ENCODE measurements around the gene HEXB. TPM values are rescaled to one million over a fixed set of nuclear protein-coding genes. Genes with fewer than 3 reads are reported as not detected.
A peak's percentile ranks its signal among the peaks of the same experiment; 100 is the strongest.

The HEXB gene
- total RNA-seq, 2 donors from 2014 or later, result 52.2 to 65.8 TPM

GRCh38 chr5:74643111-74643562, 41.9 kb upstream of the HEXB start:
- no peaks in the 10 kb centered on the region for H3K9me3 ChIP-seq
- no peak for DNase-seq (ENCODE audit: low spot score)
- H3K27ac ChIP-seq, result no peak overlapping the region

GRCh38 chr5:74647096-74647495, 37.9 kb upstream of the HEXB start:
- Histone ChIP-seq H3K4me3 (no peak overlapping the region), H3K27ac (no peak overlapping the region), H3K9me3 (no peaks in the 10 kb centered on the region), H3K4me1 (peaks cover 0 to 16% of the 10 kb centered on the region in 2 donors), H3K36me3 (no peaks in the 10 kb centered on the region), H3K27me3 (no peaks in the 10 kb centered on the region)
- no peak for DNase-seq (ENCODE audit: low spot score)
- no peak for TF ChIP-seq CTCF (IDR thresholded peaks at IDR 0.05)

More at GRCh38 chr5:74643111-74643562, 41.9 kb upstream of the HEXB start:
- TF ChIP-seq CTCF (IDR thresholded peaks at IDR 0.05), result no peak
- peaks cover 0 to 26% of the 10 kb centered on the region in 2 donors for H3K4me1 ChIP-seq
- H3K36me3 ChIP-seq, result no peaks in the 10 kb centered on the region
- no peak overlapping the region for H3K4me3 ChIP-seq
- no peaks in the 10 kb centered on the region for H3K27me3 ChIP-seq

GRCh38 chr5:74648835-74649293, 36.2 kb upstream of the HEXB start:
- no peaks in the 10 kb centered on the region for H3K9me3 ChIP-seq
- no peak for DNase-seq (ENCODE audit: low spot score)
- H3K36me3 ChIP-seq, result no peaks in the 10 kb centered on the region
- no peak overlapping the region for H3K4me3 ChIP-seq
- peaks cover 0 to 7% of the 10 kb centered on the region in 2 donors for H3K4me1 ChIP-seq
- no peak overlapping the region for H3K27ac ChIP-seq
- peak; percentile 53 to 84 for TF ChIP-seq CTCF (IDR thresholded peaks at IDR 0.05)
- H3K27me3 ChIP-seq, result no peaks in the 10 kb centered on the region

- no peak for DNase-seq (ENCODE audit: low spot score)
- H3K36me3 ChIP-seq, result no peaks in the 10 kb centered on the region
- TF ChIP-seq CTCF (IDR thresholded peaks at IDR 0.05), result no peak
These were observed 35.5 kb upstream of the HEXB start for GRCh38 chr5:74649421-74649973.

GRCh38 chr5:74651710-74652109, 33.3 kb upstream of the HEXB start:
- DNase-seq (ENCODE audit: low spot score), result no peak
- Histone ChIP-seq H3K4me1 (peaks cover 0 to 7% of the 10 kb centered on the region in 2 donors), H3K27me3 (no peaks in the 10 kb centered on the region), H3K27ac (no peak overlapping the region), H3K36me3 (no peaks in the 10 kb centered on the region), H3K9me3 (no peaks in the 10 kb centered on the region), H3K4me3 (no peak overlapping the region)
- TF ChIP-seq CTCF (IDR thresholded peaks at IDR 0.05), result no peak

More at GRCh38 chr5:74649421-74649973, 35.5 kb upstream of the HEXB start:
- H3K4me1 ChIP-seq, result peaks cover 0 to 7% of the 10 kb centered on the region in 2 donors
- H3K27me3 ChIP-seq, result no peaks in the 10 kb centered on the region
- no peak overlapping the region for H3K27ac ChIP-seq
- no peaks in the 10 kb centered on the region for H3K9me3 ChIP-seq
- no peak overlapping the region for H3K4me3 ChIP-seq

- Histone ChIP-seq H3K36me3 (no peaks in the 10 kb centered on the region), H3K9me3 (no peaks in the 10 kb centered on the region)
These were observed 32.5 kb upstream of the HEXB start for GRCh38 chr5:74652576-74652975.

More at GRCh38 chr5:74652576-74652975, 32.5 kb upstream of the HEXB start:
- DNase-seq (ENCODE audit: low spot score), result no peak
- H3K4me3 ChIP-seq, result no peak overlapping the region
- H3K27me3 ChIP-seq, result no peaks in the 10 kb centered on the region
- TF ChIP-seq CTCF (IDR thresholded peaks at IDR 0.05), result no peak
- H3K27ac ChIP-seq, result no peak overlapping the region
- peaks cover 0 to 7% of the 10 kb centered on the region in 2 donors for H3K4me1 ChIP-seq
